A172 (cell line): ENCODE results near the gene GPHN. TPM values are rescaled to one million over a fixed set of nuclear protein-coding genes. Genes with fewer than 3 reads are reported as not detected.
A peak's percentile ranks its signal among the peaks of the same experiment; 100 is the strongest.
"Not testable (repeated sequence)": the region's sequence is repeated elsewhere in the genome, so short reads cannot be mapped to it uniquely, and the experiment has no call there.

Experiments
- DNase-seq: peaks from one replicate; pipeline ENCODE4 v3.0.0-alpha.2; 2015; ENCODE audit warnings: low spot score
- total RNA-seq: library from RNA; depleted of rRNA; stranded (reverse); fragments of >200 nt; shearing (Covaris generic); gene quantifications from 2 replicates; pipeline ENCODE4 v1.2.3, GENCODE V29; 2014

Gene GPHN
- total RNA-seq, 1 experiment from 2014 or later = 10.7 TPM

DNA sequence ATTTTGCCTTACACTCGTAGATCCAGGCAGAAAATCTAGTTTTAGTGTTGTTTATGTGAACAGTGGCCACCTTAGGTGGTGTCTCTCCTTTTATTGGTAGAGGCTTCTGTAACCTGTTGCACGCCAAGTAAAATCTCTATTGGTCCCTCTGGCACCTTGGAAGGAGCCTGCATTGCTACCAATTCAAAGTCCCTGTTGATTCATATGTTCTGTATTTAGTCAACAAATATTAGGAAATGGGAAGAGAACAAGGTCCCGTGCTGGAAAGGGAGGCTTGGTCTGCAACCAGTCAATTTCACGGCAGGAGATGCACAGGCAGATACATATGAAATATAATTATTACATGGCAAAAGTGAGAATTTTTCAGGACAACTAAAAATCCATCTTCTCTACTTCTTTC is 6.4 kb upstream of the GPHN start:
- DNase-seq = no peak

- not testable (repeated sequence) for DNase-seq
These were observed 5.1 kb upstream of the GPHN start for GRCh38 chr14:66502836-66503235.

GRCh38 chr14:66503532-66503931 is 4.4 kb upstream of the GPHN start:
- no peak for DNase-seq

DNA sequence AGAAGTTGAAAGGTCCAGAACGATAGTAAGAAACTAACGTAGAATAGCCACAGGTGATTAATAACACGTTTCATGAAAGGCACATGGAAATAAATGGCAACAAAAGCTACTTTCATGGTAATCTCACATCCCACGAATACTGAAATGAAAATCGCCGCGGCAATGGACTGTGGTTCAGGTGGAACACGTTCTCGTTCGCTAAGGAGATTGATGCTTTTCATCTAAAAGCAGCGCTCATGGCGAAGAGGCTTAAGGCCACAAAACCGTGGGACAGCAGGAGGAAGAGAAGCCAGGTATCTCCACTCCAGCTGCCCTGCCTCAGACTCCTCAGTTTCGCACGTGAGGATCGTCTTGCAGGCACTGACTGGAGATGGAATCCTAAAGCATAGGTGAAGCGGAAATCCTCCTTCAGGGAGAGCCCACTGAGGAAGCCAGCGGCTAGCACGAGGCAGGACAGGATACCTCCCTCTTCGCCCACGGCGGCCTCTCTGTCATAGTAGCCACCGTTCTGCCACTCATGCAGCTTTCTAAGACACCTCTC is 696 bp upstream of the GPHN start:
- no peak for DNase-seq

DNA sequence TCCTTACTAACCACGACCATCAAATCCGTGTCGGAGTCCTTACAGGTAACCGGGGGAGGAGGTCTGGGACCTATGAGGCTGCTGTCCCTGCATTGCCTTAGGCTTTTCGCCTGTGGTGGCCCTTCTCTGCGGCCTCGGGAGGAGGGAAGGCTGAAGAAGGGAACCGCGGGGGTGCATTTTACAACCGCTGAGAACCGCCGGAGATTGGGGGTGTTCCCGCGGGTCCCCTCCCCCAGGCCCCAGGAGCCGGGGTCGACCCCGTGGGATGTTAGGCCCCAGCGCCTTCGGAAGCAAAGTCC is 549 bp downstream of the GPHN start:
- DNase-seq = no peak

GRCh38 chr14:66508846-66509621 is 1.1 kb downstream of the GPHN start:
- DNase-seq = peak; percentile 2

- DNase-seq = no peak
These were observed 1.9 kb downstream of the GPHN start for GRCh38 chr14:66509874-66510273.

DNA sequence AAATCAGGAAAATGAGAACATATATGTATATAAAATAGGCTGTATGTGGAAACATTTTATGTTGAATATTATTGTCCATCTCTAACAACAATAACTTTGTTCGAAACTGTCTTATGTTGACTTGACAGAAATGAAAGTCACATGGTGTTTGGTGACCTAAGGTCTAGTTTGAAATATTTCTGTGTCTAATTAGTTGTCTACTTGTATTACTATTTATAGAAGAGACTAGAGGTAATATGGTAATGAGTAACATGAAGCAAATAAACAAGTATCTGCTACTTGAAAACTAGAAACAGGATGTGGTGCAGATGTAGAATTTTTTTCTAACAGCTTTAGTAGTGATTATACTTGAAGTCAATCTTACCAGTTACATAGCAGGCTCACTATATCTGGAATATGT is 3.9 kb downstream of the GPHN start:
- DNase-seq = no peak

- no peak for DNase-seq
These were observed 6.3 kb downstream of the GPHN start for GRCh38 chr14:66514213-66514612.

GRCh38 chr14:66530526-66530925 is 22.6 kb downstream of the GPHN start:
- DNase-seq = no peak

DNA sequence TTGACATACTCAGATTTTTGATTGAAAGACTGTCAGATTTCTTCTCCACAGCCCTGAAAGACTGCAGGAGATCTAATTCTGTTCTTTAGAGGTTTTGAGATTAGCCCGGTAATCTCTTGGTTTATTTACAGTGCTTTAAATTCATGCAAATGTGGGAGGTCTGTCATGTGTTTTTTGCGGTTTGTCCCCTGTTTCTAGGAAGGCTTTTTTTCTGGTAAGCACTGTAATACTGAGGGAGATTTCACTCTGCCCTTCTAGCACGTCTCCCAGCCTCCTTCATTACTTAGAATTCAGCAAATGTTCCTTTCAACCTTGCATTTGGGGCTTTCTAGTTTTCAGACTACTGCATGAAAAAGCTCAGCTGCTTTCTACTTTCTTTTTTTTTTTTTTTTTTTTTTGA is 31.1 kb downstream of the GPHN start:
- DNase-seq = no peak

- no peak for DNase-seq
These were observed 32.1 kb downstream of the GPHN start for GRCh38 chr14:66540038-66540437.

DNA sequence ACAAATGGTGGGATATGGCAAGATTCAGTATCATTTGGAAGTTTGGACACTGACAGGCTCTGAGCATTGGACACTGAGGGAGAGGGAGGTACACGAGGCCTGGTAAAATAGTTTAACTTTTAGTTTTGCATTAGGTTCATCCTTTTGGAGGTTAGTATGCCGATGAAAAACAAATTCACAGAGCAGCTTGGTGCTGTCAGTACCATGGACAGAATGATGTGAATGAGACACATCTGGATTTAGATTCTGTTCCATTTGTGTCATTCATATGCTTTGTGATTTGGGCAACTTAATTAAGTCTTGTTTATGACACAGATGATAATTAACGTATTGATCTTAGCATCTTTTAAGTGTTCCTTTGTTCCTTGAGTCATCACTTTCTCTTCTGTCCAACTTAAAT is 33.7 kb downstream of the GPHN start:
- DNase-seq = no peak

GRCh38 chr14:66543996-66544395 is 36.0 kb downstream of the GPHN start:
- no peak for DNase-seq

DNA sequence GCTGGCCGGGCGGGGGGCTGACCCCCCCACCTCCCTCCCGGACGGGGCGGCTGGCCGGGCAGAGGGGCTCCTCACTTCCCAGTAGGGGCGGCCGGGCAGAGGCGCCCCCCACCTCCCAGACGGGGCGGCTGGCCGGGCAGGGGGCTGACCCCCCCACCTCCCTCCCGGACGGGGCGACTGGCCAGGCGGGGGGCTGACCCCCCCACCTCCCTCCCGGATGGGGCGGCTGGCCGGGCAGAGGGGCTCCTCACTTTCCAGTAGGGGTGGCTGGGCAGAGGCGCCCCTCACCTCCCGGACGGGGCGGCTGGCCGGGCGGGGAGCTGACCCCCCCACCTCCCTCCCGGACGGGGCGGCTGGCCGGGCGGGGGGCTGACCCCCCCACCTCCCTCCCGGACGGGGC is 37.2 kb downstream of the GPHN start:
- DNase-seq = not testable (repeated sequence)

GRCh38 chr14:66545751-66546150 is 37.8 kb downstream of the GPHN start:
- not testable (repeated sequence) for DNase-seq

DNA sequence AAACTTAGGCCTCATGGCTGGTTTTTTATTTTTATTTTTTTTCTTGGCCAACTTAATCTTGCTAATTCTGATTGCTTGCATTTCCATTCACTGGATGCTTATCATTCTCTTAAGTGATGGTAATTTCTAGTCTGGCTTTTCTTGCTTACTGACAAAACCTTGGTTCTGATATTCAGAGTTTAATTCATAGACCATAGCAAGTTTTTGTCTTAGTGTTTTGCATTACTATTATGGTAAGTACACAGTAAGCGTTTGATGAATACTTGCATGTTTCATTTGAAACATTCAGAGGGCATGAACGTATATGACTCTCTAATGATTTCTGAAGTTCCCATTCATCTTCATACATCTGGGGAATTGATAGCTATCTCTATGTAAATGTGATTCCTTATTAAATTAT is 55.8 kb downstream of the GPHN start:
- DNase-seq = no peak

- no peak for DNase-seq
These were observed 60.3 kb downstream of the GPHN start for GRCh38 chr14:66568220-66568619.

DNA sequence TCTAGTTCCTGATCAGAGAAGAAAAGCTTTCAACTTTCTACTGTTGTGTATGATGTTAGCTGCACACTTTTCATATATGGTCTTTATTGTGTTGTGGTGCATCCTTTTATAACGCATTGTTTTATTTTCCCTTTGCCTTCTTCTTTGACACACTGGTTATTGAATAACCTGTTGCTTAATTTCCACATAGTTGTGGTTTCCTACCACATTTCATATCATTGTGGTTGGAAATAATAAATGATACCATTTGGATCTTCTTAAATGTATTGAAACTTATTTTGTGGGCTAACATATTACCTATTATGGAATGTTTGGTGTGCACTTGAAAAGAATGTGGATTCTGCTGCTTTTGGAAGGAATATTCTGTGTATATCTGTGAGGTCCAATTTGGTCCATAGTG is 64.9 kb downstream of the GPHN start:
- no peak for DNase-seq

DNA sequence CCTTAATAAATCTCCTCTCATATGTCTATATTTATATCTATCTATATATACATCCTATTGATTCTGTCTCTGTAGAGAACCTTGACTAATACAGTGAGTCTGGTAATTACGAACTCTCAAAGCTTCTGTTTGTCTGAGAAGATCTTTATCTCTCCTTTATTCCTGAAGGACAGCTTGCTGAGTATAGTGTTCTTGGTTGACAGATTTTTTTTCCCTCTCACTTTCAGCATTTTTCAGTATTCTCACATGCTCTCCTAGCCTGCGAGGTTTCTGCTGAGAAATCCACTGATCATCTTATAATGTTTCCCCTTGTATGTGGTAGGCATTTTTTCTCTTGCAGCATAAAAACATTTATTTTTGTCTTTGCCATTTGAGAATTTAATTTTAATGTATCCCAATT is 67.1 kb downstream of the GPHN start:
- no peak for DNase-seq

GRCh38 chr14:66575939-66576338 is 68.0 kb downstream of the GPHN start:
- no peak for DNase-seq

DNA sequence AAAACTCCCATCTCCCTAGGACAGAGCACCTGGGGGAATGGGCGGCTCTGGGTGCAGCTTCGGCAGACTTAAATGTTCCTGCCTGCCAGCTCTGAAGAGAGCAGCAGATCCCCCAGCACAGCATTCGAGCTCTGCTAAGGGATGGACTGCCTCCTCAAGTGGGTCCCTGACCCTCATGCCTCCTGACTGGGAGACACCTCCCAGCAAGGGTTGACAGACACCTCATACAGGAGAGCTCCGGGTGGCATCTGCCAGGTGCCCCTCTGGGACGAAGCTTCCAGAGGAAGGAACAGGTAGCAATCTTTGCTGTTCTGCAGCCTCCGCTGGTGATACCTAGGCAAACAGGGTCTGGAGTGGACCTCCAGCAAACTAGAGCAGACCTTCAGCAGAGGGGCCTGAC is 79.8 kb downstream of the GPHN start:
- not testable (repeated sequence) for DNase-seq

- DNase-seq = no peak
These were observed 87.4 kb downstream of the GPHN start for GRCh38 chr14:66595394-66595793.
